Measurements from ENCODE around the gene CLDN7.

Gene CLDN7

GRCh38 chr17:7260151-7260550 lies 2.1 kb downstream of the CLDN7 start:
- no peak for TF ChIP-seq CTCF (IDR thresholded peaks at IDR 0.05; ENCODE audit: insufficient read depth, missing control alignments)
- DNase-seq (ENCODE audit: insufficient read length, low spot score) (no peak), FAIRE-seq (no peak)

- FAIRE-seq: no peak
- TF ChIP-seq CTCF (IDR thresholded peaks at IDR 0.05; ENCODE audit: insufficient read depth, missing control alignments): no peak
- DNase-seq (ENCODE audit: insufficient read length, low spot score): no peak
Measured at GRCh38 chr17:7259555-7259889, 2.8 kb downstream of the CLDN7 start.

GRCh38 chr17:7258731-7259554 lies 3.3 kb downstream of the CLDN7 start:
- no peak for TF ChIP-seq CTCF (IDR thresholded peaks at IDR 0.05; ENCODE audit: insufficient read depth, missing control alignments)
- FAIRE-seq: no peak

GRCh38 chr17:7256766-7257456 lies 5.4 kb downstream of the CLDN7 start:
- FAIRE-seq: no peak
- DNase-seq (ENCODE audit: insufficient read length, low spot score): no peak
- no peak for TF ChIP-seq CTCF (IDR thresholded peaks at IDR 0.05; ENCODE audit: insufficient read depth, missing control alignments)

More at GRCh38 chr17:7258731-7259554, 3.3 kb downstream of the CLDN7 start:
- no peak for DNase-seq (ENCODE audit: insufficient read length, low spot score)

- TF ChIP-seq CTCF (IDR thresholded peaks at IDR 0.05; ENCODE audit: insufficient read depth, missing control alignments): no peak
- FAIRE-seq (no peak), DNase-seq (ENCODE audit: insufficient read length, low spot score) (no peak)
Measured at GRCh38 chr17:7254511-7254910, 7.8 kb downstream of the CLDN7 start.

- no peak for TF ChIP-seq CTCF (IDR thresholded peaks at IDR 0.05; ENCODE audit: insufficient read depth, missing control alignments)
- DNase-seq (ENCODE audit: insufficient read length, low spot score): no peak
- FAIRE-seq: no peak
Measured at GRCh38 chr17:7253082-7253481, 9.2 kb downstream of the CLDN7 start.
